Lung microvascular endothelial cell (primary cell): ENCODE data around the gene TAP2. TPM values are rescaled to one million over a fixed set of nuclear protein-coding genes. Genes with fewer than 3 reads are reported as not detected.

Source experiments
- DNase-seq, 2 donors: peaks; one replicate each; pipeline versions ENCODE4 v3.0.0 to v3.0.0-alpha.2; 2010; ENCODE audit warnings: low read depth in 2 of 2
- total RNA-seq: library from RNA; depleted of rRNA; stranded (reverse); fragments of >200 nt; gene quantifications from 2 replicates; pipeline ENCODE4 v1.2.1, GENCODE V29; 2014

Gene TAP2
- total RNA-seq, 1 donor from 2014 or later = 30.4 TPM

DNA sequence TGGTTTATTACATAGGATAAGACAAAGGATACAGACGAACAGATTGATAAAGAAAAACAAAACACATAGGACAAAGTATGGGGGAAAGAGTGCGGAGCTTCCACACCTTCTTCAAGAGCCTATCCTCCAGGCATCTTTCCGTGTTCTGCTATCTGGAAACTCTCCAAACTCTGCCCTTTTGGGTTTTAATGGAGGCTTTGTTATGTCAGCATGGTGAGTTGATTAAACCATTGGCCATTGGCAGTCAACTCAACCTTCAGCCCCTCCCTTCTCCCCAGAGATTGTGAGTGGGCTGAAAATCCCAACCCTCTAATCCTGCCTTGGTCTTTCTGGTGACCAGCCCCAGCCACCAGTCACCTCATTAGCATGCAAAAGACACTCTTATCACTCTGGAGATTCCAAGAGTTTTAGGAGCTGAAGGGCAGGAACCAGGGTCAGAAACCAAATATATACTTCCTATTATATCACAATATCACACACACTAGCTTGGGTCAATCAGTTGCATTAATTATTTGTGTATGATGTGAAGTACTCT, 45.6 kb downstream of the TAP2 start:
- DNase-seq = no peak

DNA sequence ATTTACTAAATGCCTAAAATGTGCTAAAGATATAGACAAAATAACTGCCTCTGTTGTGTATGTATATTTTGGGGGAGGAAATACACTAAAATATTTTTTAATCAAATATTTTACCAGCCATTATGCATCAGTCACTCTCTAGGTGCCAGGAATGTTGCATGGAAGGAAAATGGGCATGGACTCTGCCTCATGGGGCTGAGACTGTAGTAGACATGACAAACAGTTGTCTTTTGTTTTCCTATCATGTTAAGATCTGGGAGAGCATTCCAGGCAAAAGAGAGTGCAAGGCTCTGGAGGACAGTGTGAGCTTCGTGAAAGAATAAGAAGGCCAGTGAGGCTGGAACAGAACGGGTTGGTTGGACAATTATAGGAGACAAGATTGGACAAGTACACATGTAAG, 48.2 kb downstream of the TAP2 start:
- DNase-seq = no peak

Other genes starting within 250 kb of the TAP2 start
- gene HLA-DRB1, start 248.9 kb downstream of the TAP2 start, total RNA-seq = 0.40 and 1.5 TPM in 2 replicates
- gene HLA-DQA1, start 201.3 kb downstream of the TAP2 start, total RNA-seq = not detected in 2 replicates
- gene HLA-DQB1, start 172.1 kb downstream of the TAP2 start, total RNA-seq = 0.20 TPM in 1 of 2 replicates, not detected in the other
- not detected in 2 replicates for gene HLA-DQA2, start 97.3 kb downstream of the TAP2 start, total RNA-seq
- gene HLA-DQB2, start 75.2 kb downstream of the TAP2 start, total RNA-seq = not detected in 2 replicates
- 0.22 TPM in 1 of 2 replicates, not detected in the other for gene HLA-DOB, start 21.7 kb downstream of the TAP2 start, total RNA-seq
- gene PSMB8, start 5.3 kb upstream of the TAP2 start, total RNA-seq = 42.1 and 57.8 TPM in 2 replicates
- 22.4 and 31.7 TPM in 2 replicates for gene TAP1, start 15.0 kb upstream of the TAP2 start, total RNA-seq
- 20.5 and 24.8 TPM in 2 replicates for gene PSMB9, start 15.5 kb upstream of the TAP2 start, total RNA-seq
- under 0.01 TPM in 1 of 2 replicates, not detected in the other for gene HLA-DMB, start 102.3 kb upstream of the TAP2 start, total RNA-seq
- 0.20 and 0.44 TPM in 2 replicates for gene HLA-DMA, start 114.4 kb upstream of the TAP2 start, total RNA-seq
- gene BRD2, start 129.9 kb upstream of the TAP2 start, total RNA-seq = 34.0 and 49.8 TPM in 2 replicates
- gene HLA-DOA, start 170.9 kb upstream of the TAP2 start, total RNA-seq = not detected in 2 replicates
- 3.0 and 10.5 TPM in 2 replicates for gene HLA-DPA1, start 234.9 kb upstream of the TAP2 start, total RNA-seq
- gene HLA-DPB1, start 237.3 kb upstream of the TAP2 start, total RNA-seq = 7.3 and 12.2 TPM in 2 replicates